K562 (cell line): ENCODE results near the gene PPEF2. TPM values are rescaled to one million over a fixed set of nuclear protein-coding genes. Genes with fewer than 3 reads are reported as not detected.
"Not testable (repeated sequence)": the region's sequence is repeated elsewhere in the genome, so short reads cannot be mapped to it uniquely, and the experiment has no call there.

Experiments used
- ATAC-seq: fragments of 200-7000 bp; cut with Tn5 transposase; 3 replicates; pipeline ENCODE4 v1.9.1; 2020; ENCODE audit warnings: moderate library complexity
- BruUV-seq: library from RNA; stranded (reverse); fragments of 400-500 nt; replicated peaks from 2 replicates; lab custom pipeline; 2021; lab: Mats Ljungman, UMichigan
- CTCF ChIA-PET: fragments of 300-600 bp; formaldehyde crosslinking; extraction: SDS; loops from one replicate; lab custom pipeline; 2021; ENCODE audit warnings: low intra/inter-chr PET ratio; lab: Yijun Ruan, JAX
- POLR2A ChIA-PET: fragments of 300-600, 350-650 bp; sonication (Branson Sonifier 250); formaldehyde crosslinking; extraction: SDS; loops from one replicate; lab custom pipeline; 2021; ENCODE audit warnings: antibody characterized with exemption, inconsistent platforms; lab: Yijun Ruan, JAX
- DNase-seq, 4 experiments: peaks; one replicate each; pipeline versions ENCODE4 v3.0.0 to v3.0.0-alpha.2; 2011 to 2018; ENCODE audit warnings: low spot score in 3 of 4, mixed read lengths in 3 of 4; ENCODE audit errors: extremely low read depth in 1 of 4
- FAIRE-seq: peaks from 2 replicates; lab custom pipeline; 2011; peaks lifted over from hg19 to GRCh38; lab: Jason Lieb, UNC
- H2AFZ ChIP-seq: 2 replicates; pipeline ENCODE4 v1.6.0; 2011; ENCODE audit warnings: low read depth, low read length, control low read depth, inconsistent platforms
- H3K27ac ChIP-seq: fragments of 200-600 bp; 3 replicates; pipeline ENCODE4 v1.8.0; 2011; ENCODE audit warnings: low read depth, mild to moderate bottlenecking, control low read depth, inconsistent platforms, low read length, moderate library complexity, mixed read lengths; ENCODE audit errors: extremely low read depth
- H3K27me3 ChIP-seq, 2 experiments: fragments of 300-600 bp in 1 of 2; 2 replicates in 1 of 2; 3 replicates in 1 of 2; pipeline versions ENCODE4 v1.6.0 to v1.8.0; 2011; ENCODE audit warnings: inconsistent platforms in 2 of 2, low read length in 2 of 2, mild to moderate bottlenecking in 1 of 2, mixed read lengths in 1 of 2, moderate library complexity in 1 of 2; ENCODE audit not compliant: control insufficient read depth in 2 of 2, insufficient read depth in 2 of 2
- H3K36me3 ChIP-seq: fragments of 300-600 bp; 3 replicates; pipeline ENCODE4 v1.8.0; 2011; ENCODE audit warnings: mild to moderate bottlenecking, low read length, inconsistent platforms; ENCODE audit not compliant: control insufficient read depth, insufficient read depth
- H3K4me1 ChIP-seq, 2 experiments: fragments of 200-600 bp in 1 of 2; replicated peaks in 1 of 2; 2 replicates in 1 of 2; 3 replicates in 1 of 2; pipeline versions ENCODE4 v1.5.1 to v1.8.0; 2011; ENCODE audit warnings: inconsistent platforms in 2 of 2, low read length in 2 of 2, mild to moderate bottlenecking in 1 of 2, mixed read lengths in 1 of 2, moderate library complexity in 1 of 2; ENCODE audit not compliant: control insufficient read depth in 2 of 2, insufficient read depth in 2 of 2
- H3K4me2 ChIP-seq: 2 replicates; pipeline ENCODE4 v1.6.1; 2011; ENCODE audit warnings: low read length, control low read depth, inconsistent platforms, mixed read lengths; ENCODE audit not compliant: insufficient read depth
- H3K4me3 ChIP-seq: fragments of 200-600 bp; sonication (generic), shearing (Covaris generic); 2 replicates; pipeline ENCODE4 v1.5.1; 2016; ENCODE audit warnings: control low read depth, inconsistent platforms
- H3K79me2 ChIP-seq: fragments of 200-600 bp; 3 replicates; pipeline ENCODE4 v1.8.0; 2011; ENCODE audit warnings: low read length, inconsistent platforms; ENCODE audit not compliant: control insufficient read depth, insufficient read depth
- H3K9ac ChIP-seq, 2 experiments: 2 replicates each; pipeline versions ENCODE4 v1.6.0 to v1.6.1; 2011; ENCODE audit warnings: low read depth in 2 of 2, low read length in 2 of 2, control low read depth in 1 of 2, inconsistent platforms in 1 of 2, mild to moderate bottlenecking in 1 of 2, mixed read lengths in 1 of 2; ENCODE audit not compliant: insufficient read depth in 1 of 2
- H3K9me1 ChIP-seq: one replicate; pipeline ENCODE4 v1.6.0; 2011; ENCODE audit warnings: inconsistent platforms, mild to moderate bottlenecking, low read length, moderate library complexity; ENCODE audit not compliant: control insufficient read depth, insufficient read depth
- H3K9me3 ChIP-seq: replicated peaks from 2 replicates; pipeline ENCODE4 v1.5.1; 2011; ENCODE audit warnings: low read depth, low read length, inconsistent platforms; ENCODE audit not compliant: control insufficient read depth, insufficient read depth
- H4K20me1 ChIP-seq: replicated peaks from 2 replicates; pipeline ENCODE4 v1.6.1; 2011; ENCODE audit warnings: low read length, inconsistent platforms, mixed read lengths; ENCODE audit not compliant: control insufficient read depth, insufficient read depth
- CCAR2 ChIP-seq: fragments of 200-400 bp; formaldehyde crosslinking; IDR thresholded peaks from 2 replicates; pipeline ENCODE4 v1.6.1; 2017; ENCODE audit warnings: mild to moderate bottlenecking, low read depth, low read length
- HNRNPK ChIP-seq: fragments of 200-400 bp; formaldehyde crosslinking; IDR thresholded peaks from one replicate; pipeline ENCODE4 v1.6.1; 2018; ENCODE audit warnings: mild to moderate bottlenecking, low read depth, low read length; ENCODE audit not compliant: poor library complexity, severe bottlenecking
- L3MBTL2 ChIP-seq: fragments of 450-650 bp; IDR thresholded peaks from 2 replicates; pipeline ENCODE4 v1.6.1; 2016; ENCODE audit warnings: mild to moderate bottlenecking, moderate library complexity
- SRSF7 ChIP-seq: fragments of 200-400 bp; formaldehyde crosslinking; optimal IDR thresholded peaks from 2 replicates; pipeline ENCODE3; 2017; ENCODE audit warnings: mild to moderate bottlenecking, low read depth, low read length
- WGBS: fragments of 100-300 bp; shearing (Covaris generic); methylation state at CpG from one replicate; pipeline ENCODE4 v1.1.6; 2016; ENCODE audit warnings: low coverage, mixed read lengths; ENCODE audit not compliant: insufficient coverage; ENCODE audit errors: missing lambda C conversion rate; 5-methylcytosine and 5-hydroxymethylcytosine counted together
- in situ Hi-C: fragments of 300-500 bp; cut with MboI; formaldehyde crosslinking; loops from 4 replicates; pipeline ENCODE4 v1.15.0; 2018; ENCODE audit warnings: inconsistent platforms, mixed read lengths
- intact Hi-C: fragments of 100-400 bp; cut with micrococcal nuclease; formaldehyde crosslinking; loops from 2 replicates; pipeline ENCODE4 v1.14.2; 2022
- polyA plus RNA-seq, 8 experiments: library from polyadenylated mRNA; depleted of rRNA in 4 of 8; stranded (reverse) in 5 of 8; unstranded in 3 of 8; fragments of >200 nt; fragmentation: Nextera tagmentation in 2 of 8; fragmentation: Illumina TruSeq in 1 of 8; extraction: Ambion mirVana in 2 of 8; extraction: Trizol in 1 of 8; gene quantifications; 2 replicates each; pipeline versions ENCODE4 v1.2.1 to v1.2.3, GENCODE V29; 2011 to 2014; ENCODE audit warnings: inconsistent platforms in 1 of 8, missing spikeins in 1 of 8
- total RNA-seq, 7 experiments: library from RNA; depleted of rRNA in 6 of 7; stranded (reverse); fragments of >200 nt in 6 of 7; fragmentation: Illumina TruSeq in 2 of 7; extraction: Trizol in 2 of 7; gene quantifications; 2 replicates each; pipeline versions ENCODE4 v1.2.1 to v1.2.3, GENCODE V29; 2011 to 2021; ENCODE audit warnings: low replicate concordance in 1 of 7
- TF ChIP-seq, protein P1 (sequence below), 2 experiments: fragments of 450-650 bp in 1 of 2; sonication (generic) in 1 of 2; formaldehyde crosslinking in 1 of 2; IDR thresholded peaks in 1 of 2; conservative IDR thresholded peaks in 1 of 2; 2 replicates each; pipeline versions ENCODE4 v1.6.1 to v1.8.1; 2016 to 2023; ENCODE audit warnings: mild to moderate bottlenecking in 2 of 2, moderate library complexity in 2 of 2, inconsistent platforms in 1 of 2, missing genetic modification reagents in 1 of 2

Gene PPEF2
- total and polyA plus RNA-seq, 9 of the 15 experiments (the other 6 are each of a cell fraction or from before 2014, with no cell fraction given): not detected

GRCh38 chr4:75930152-75930551 is 27.9 kb upstream of the PPEF2 start (continued):
- no peak for TF ChIP-seq CCAR2
- no peak for TF ChIP-seq HNRNPK
- no peak for TF ChIP-seq SRSF7
- TF ChIP-seq, protein P1, sequence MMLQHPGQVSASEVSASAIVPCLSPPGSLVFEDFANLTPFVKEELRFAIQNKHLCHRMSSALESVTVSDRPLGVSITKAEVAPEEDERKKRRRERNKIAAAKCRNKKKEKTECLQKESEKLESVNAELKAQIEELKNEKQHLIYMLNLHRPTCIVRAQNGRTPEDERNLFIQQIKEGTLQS (IDR thresholded peaks at IDR 0.05): no peak
- TF ChIP-seq, protein P1 (CRISPR knock-in tag; conservative IDR thresholded peaks at IDR 0.05): no peak

DNA sequence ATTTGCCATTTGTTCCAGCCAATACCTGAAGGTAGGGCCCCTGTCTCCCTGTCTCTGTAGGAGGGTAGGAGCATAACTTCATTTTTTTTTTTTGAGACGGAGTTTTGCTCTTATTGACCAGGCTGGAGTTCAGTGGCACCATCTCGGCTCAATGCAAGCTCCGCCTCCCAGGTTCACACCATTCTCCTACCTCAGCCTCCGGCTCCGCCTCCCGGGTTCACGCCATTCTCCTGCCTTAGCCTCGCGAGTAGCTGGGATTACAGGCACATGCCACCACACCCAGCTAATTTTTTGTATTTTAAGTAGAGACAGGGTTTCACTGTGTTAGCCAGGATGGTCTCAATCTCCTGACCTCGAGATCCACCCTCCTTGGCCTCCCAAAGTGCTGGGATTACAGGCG is 22.7 kb upstream of the PPEF2 start:
- POLR2A ChIA-PET: interaction anchor here (1.0 kb wide), 1 partner anchor 20 kb away, joined by 3 read pairs; no protein-coding TSS in a partner anchor
- peak; percentile 22; the same call in 1 of the 2 replicates for TF ChIP-seq L3MBTL2
- TF ChIP-seq, all 486 proteins: peak for 1; not testable (repeated sequence) for 485
- H4K20me1 ChIP-seq, H3K4me3 ChIP-seq, DNase-seq, H3K4me1 ChIP-seq, H3K27ac ChIP-seq, H3K9ac ChIP-seq, ATAC-seq, H3K36me3 ChIP-seq, in situ Hi-C loops, FAIRE-seq, BruUV-seq, intact Hi-C loops, H3K79me2 ChIP-seq, H3K9me3 ChIP-seq, H3K9me1 ChIP-seq, H2AFZ ChIP-seq, H3K4me2 ChIP-seq, H3K27me3 ChIP-seq, CTCF ChIA-PET: not testable (repeated sequence)
- 77% methylated on average over 11 of the region's 11 CpGs for WGBS
